H7 (cell line): ENCODE results near the gene UNC45B. TPM values are rescaled to one million over a fixed set of nuclear protein-coding genes. Genes with fewer than 3 reads are reported as not detected.
A peak's percentile ranks its signal among the peaks of the same experiment; 100 is the strongest.
"Not testable (repeated sequence)": the region's sequence is repeated elsewhere in the genome, so short reads cannot be mapped to it uniquely, and the experiment has no call there.

ENCODE experiments used
- DNase-seq: peaks from one replicate; pipeline ENCODE4 v3.0.0; 2012
- H3K27me3 ChIP-seq: 2 replicates; pipeline ENCODE4 v1.6.0; 2011; ENCODE audit warnings: mild to moderate bottlenecking, low read length; ENCODE audit not compliant: control insufficient read depth, insufficient read depth
- H3K36me3 ChIP-seq: replicated peaks from 2 replicates; pipeline ENCODE4 v1.5.1; 2011; ENCODE audit warnings: low read length; ENCODE audit not compliant: control insufficient read depth, insufficient read depth
- H3K4me3 ChIP-seq: 2 replicates; pipeline ENCODE4 v1.5.1; 2011; ENCODE audit warnings: low read depth, mild to moderate bottlenecking, control low read depth, low read length, moderate library complexity; ENCODE audit not compliant: insufficient read depth
- total RNA-seq: library from RNA; depleted of rRNA; stranded (reverse); fragments of >200 nt; shearing (Covaris generic); gene quantifications from 2 replicates; pipeline ENCODE4 v1.2.3, GENCODE V29; 2014; rRNA removed

UNC45B gene, protein sequence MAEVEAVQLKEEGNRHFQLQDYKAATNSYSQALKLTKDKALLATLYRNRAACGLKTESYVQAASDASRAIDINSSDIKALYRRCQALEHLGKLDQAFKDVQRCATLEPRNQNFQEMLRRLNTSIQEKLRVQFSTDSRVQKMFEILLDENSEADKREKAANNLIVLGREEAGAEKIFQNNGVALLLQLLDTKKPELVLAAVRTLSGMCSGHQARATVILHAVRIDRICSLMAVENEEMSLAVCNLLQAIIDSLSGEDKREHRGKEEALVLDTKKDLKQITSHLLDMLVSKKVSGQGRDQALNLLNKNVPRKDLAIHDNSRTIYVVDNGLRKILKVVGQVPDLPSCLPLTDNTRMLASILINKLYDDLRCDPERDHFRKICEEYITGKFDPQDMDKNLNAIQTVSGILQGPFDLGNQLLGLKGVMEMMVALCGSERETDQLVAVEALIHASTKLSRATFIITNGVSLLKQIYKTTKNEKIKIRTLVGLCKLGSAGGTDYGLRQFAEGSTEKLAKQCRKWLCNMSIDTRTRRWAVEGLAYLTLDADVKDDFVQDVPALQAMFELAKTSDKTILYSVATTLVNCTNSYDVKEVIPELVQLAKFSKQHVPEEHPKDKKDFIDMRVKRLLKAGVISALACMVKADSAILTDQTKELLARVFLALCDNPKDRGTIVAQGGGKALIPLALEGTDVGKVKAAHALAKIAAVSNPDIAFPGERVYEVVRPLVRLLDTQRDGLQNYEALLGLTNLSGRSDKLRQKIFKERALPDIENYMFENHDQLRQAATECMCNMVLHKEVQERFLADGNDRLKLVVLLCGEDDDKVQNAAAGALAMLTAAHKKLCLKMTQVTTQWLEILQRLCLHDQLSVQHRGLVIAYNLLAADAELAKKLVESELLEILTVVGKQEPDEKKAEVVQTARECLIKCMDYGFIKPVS
- total RNA-seq = 0.07 TPM in 1 of 2 replicates, not detected in the other

DNA sequence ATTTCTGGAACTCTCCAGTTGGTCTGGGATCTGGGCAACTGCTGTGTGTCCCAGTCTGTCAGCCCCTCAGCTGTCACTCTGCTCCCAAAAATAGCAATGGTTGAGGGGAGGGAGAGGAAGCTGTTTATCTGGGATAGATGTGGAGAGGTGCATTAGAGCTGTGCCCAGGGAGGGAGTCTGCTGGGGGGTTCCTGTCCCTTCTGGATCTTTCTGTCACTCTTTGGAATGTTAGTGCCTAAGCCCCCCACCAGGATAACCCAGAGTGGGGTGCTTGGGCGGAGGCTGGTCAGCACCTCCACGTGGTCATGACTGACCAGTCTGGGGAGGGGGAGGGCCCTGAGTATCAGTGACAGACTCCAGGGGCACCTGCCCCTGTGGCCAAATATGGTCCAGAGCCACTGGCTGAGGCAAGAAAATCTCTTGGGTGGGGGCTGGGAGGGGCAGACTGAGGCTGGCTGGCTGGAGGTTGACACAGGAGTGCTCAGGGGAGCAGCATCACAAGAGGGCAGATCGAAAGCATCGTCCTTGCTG, at the start of gene UNC45B:
TSS of gene UNC45B (plus strand) at position 443 of the 531 bp plus-strand sequence. CDS start 447 bp downstream, outside the sequence.
- Histone ChIP-seq H3K36me3 (no peaks in the 10 kb centered on the region), H3K4me3 (no peak within 1 kb of the TSS), H3K27me3 (no peaks in the 10 kb centered on the region)
- no peak for DNase-seq

DNA sequence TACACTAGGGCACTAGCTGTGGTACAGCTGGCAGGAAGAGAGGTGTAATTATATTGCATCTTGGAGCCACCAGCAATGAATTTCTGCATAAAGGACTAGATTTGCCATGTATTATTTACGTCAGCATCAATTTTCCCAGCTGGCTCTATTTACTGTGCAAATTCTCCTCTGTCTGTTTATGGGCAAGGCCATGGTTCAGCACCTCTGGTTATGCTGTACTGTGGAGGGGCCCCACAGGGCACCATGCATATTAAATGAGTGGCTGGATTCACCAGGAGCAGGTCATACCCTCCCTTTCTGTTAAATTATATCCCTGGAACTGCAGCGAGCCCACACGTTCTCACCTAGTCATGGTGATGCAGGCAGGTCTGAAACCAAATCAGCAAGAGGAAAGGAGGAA, 47.7 kb upstream of the UNC45B start:
- Histone ChIP-seq H3K27me3 (no peaks in the 10 kb centered on the region), H3K36me3 (peaks cover 3% of the 10 kb centered on the region), H3K4me3 (no peak overlapping the region)
- no peak for DNase-seq

DNA sequence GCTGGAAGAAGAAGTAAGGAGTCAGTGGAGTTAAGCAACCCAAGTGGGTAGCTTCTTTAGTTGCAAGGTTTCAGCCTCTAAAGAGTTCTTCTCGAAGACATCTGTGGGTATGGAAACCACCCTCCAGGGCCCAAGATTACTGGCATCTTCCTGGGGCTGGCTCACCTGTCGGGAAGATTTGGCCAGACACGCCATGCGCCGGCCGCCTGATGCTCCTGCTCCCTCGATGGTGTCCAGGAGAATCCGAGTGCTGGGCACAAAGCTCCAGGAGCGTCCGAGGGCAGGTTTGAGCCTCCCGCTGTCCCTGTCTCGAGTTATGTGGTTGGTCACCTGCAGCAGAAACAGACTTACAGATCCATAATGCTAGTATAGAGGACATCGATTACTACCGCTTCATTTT, 46.6 kb upstream of the UNC45B start:
- Histone ChIP-seq H3K36me3 (peaks cover 5% of the 10 kb centered on the region), H3K4me3 (no peak overlapping the region), H3K27me3 (no peaks in the 10 kb centered on the region)
- no peak for DNase-seq

DNA sequence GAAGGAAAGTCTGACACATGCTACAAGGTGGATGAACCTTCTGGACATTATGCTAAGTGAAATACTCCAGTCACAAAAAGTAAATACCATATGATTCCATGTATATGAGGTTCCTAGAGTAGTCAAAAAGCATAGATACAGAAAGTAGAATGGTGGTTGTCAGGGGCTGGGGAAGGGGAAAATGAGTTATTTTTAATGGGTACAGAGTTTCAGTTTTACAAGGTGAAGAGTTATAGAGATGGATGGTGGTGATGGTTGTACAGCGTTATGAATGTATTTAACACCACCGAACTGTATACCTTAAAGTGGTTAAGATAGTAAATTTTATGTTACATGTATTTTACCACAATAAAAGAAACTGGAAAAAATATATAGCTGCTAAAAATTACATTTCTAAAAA, 45.9 kb upstream of the UNC45B start:
- no peaks in the 10 kb centered on the region for H3K27me3 ChIP-seq
- DNase-seq = no peak
- no peak overlapping the region for H3K4me3 ChIP-seq
- peaks cover 5% of the 10 kb centered on the region for H3K36me3 ChIP-seq

DNA sequence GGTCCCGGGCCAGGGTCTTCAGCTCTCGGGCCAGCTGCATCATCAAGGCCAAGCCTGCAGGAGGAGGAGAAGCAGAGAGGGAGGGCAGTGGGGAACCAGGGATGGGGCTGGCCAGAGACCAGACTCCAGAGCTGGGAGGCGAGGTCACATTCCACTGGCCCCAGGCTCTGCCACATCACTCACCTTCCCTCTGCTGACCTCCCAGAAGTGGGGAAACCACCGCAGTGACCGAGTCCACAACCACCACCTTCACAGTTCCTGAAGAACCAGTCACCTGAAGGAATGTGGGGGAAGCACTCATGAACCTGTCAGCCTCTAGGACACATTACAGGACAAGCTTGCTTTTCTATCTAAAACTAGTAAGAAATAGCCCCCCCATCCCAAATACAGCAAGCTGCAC, 44.3 kb upstream of the UNC45B start:
- Histone ChIP-seq H3K36me3 (peaks cover 5% of the 10 kb centered on the region), H3K4me3 (no peak overlapping the region), H3K27me3 (no peaks in the 10 kb centered on the region)
- DNase-seq = no peak

DNA sequence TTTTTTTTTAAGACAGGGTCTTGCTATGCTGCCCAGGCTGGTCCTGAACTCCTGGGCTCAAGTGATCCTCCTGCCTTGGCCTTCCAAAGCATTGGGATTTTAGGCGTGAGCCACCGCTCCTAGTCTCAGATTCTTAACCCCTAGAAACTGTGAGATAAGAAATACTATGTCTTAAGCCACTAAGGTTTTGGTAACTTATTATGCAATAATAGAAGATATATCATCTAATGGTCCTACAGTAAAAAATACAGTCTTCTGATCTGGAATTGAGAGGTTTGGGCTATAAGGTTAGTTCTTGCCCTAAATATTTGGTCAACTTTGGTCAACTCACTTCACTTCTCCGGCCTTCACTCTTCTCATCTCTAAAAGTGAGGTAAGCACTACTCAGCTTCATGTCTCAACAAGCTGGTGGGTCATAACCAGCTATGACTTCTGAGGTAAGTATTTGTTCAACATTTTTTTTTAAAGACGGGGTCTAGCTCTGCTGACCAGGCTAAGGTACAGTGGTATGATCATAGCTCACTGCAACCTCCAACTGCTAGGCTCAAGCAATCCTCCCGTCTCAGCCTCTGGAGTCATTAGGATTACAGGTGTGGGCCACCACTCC, 42.7 kb upstream of the UNC45B start:
- no peaks in the 10 kb centered on the region for H3K27me3 ChIP-seq
- DNase-seq = no peak
- peaks cover 3% of the 10 kb centered on the region for H3K36me3 ChIP-seq
- no peak overlapping the region for H3K4me3 ChIP-seq

DNA sequence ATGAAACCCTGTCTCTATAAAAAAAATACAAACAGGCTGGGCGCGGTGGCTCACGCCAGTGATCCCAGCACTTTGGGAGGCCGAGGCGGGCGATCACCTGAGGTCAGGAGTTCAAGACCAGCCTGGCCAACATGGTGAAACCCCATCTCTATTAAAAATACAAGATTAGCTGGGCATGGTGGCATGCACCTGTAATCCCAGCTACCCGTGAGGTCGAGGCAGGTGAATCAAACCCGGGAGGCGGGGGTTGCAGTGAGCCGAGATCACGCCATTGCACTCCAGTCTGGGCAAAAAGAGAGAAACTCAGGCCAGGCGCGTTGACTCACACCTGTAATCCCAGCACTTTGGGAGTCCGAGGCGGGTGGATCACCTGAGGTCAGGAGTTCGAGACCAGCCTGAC, 36.8 kb upstream of the UNC45B start:
- H3K27me3 ChIP-seq, DNase-seq, H3K4me3 ChIP-seq, H3K36me3 ChIP-seq: not testable (repeated sequence)

DNA sequence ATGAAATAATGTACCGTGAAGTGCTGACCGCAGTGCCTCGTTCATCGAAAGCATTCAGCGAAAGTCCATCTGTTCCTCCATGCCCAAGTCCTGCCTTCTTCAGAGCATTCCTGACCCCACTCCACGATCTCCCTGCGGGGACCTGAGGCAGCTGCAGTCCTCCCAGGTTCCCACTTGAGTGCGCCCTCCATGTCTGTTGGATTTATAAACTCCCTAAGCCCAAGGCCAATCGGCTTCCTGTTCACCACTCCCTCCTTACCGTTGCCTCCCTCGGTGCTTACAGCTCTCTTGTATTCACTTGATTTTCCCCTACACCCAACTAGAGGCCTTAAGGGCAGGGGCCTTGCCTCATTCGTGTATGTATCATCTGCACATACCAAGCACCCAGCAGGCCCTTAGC, 30.8 kb upstream of the UNC45B start:
- peak; percentile 60 for DNase-seq
- Histone ChIP-seq H3K27me3 (peaks cover 2% of the 10 kb centered on the region), H3K36me3 (no peaks in the 10 kb centered on the region), H3K4me3 (no peak overlapping the region)

DNA sequence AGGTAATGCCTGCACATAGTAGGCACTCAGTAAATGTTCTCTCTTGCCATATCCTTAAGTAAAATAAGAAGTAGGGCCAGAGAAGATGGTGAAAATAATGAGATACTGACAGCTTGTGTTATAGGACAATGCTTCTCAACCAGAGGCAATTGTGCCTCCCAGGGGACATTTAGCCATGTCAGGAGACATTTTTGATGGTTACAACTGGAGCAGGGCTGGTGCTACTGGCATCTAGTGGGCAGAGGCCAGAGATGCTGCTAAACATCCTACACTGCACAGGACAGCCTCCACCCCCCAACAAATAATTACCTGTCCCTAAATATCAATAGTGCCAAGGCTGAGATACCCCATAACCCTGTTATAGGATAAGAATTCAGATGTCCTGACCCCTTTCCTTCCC, 29.6 kb upstream of the UNC45B start:
- peaks cover 2% of the 10 kb centered on the region for H3K27me3 ChIP-seq
- H3K36me3 ChIP-seq = no peaks in the 10 kb centered on the region
- H3K4me3 ChIP-seq = no peak overlapping the region
- DNase-seq = no peak

DNA sequence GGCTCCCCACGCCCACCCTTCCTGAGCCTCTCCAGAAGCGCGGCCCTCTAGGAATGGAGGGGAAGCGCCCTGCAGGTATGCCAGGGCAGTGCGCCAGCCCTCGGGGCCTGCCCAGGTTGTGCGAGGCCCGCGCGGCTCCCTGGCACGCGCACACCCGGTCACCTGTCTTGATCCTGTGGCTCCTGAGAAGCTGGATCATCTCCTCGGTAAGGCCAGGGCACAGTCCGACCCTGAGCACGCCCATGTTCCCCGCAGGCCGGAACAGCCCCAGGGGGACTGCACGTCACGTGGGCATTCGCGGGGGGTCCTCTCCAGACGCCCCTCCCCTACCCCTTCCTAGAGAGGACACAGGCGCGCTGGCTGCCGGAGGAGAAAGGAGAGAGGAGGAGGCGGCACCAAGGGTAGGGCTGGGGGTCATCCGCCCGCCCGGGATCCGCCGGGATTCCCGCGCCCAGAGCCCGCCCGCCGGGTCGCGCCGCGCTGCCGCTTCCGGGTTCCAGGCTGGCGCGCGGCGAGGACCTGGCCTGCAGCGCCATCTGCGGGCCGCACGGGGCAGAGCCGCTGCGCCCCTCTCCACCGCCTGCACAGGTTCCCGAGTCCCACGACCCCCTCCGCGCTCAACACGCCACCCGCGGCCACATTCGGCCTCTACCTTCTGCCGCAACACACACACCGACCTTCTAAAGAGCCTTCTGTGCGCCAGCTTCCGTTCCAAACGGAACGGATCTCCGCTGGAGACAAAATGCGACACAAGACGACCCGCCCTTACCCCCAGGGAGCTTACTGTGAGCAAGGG, 28.0 kb upstream of the UNC45B start, which contains the start of gene RAD51D:
TSS of gene RAD51D (minus strand) at position 491 of the 796 bp plus-strand sequence. CDS start at position 244, 247 bp downstream.
- Histone ChIP-seq H3K27me3 (peaks cover 2% of the 10 kb centered on the region), H3K4me3 (peak within 1 kb of the TSS; percentile 74), H3K36me3 (no peaks in the 10 kb centered on the region)
- DNase-seq = peak; percentile 96

DNA sequence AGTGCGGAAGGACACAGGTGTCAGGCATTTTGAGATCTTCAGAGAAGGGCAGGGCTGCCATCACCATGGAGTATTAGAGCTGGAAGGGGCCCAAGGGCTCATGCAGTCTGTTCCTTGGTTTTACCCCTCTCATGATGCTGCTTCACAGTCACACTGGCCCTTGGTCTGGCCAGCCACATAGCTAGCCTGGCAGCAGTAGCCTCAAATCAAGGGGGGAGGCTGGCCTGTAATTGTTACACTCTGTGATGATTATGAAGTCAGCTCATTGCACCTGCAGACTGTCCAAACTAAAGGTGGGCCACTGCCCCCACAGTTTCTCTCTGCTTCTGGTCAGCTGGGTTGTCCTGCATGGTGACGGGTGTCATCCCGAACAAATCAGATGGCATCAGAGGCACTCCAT, 26.3 kb upstream of the UNC45B start, which contains the start of gene FNDC8:
TSS of gene FNDC8 (plus strand) at position 301 of the 400 bp plus-strand sequence. CDS start at position 380, 79 bp downstream.
- H3K4me3 ChIP-seq = no peak within 1 kb of the TSS
- peaks cover 2% of the 10 kb centered on the region for H3K27me3 ChIP-seq
- DNase-seq = no peak
- H3K36me3 ChIP-seq = no peaks in the 10 kb centered on the region

DNA sequence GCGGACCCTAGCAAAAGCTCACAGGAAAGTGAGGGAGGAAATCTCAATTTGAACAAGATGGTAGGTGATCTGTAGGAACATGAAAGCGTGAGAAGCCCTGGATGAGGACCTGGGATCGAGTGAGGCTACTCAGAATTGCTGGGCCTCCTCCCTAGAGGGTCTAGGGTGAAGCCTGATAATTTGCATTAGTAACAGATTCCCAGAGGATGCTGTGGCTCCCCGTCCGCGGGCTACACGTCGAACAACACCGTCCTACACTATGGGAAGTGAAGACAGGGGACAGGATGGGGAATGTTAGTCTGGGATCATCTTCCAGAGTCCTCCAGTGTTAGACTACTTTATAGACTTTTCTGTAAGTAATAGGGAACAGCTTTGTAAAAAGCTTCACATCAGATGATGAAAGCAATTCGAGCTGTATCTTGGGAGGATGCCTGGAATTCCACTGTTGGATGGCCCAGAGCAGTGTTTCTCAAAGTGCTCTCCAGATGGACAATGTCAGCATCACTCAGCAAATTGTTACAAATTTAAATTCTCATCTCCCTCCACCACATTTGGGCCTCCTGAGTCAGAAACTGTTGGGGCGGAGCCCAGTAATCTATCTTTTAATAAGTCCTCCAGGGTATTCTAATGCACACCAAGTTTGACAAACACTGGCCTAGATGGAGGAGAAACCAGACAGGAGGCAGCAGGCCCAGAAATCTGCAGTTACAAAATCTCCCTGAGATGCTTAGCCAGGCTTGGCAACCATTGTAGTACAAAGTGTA, 19.7 kb upstream of the UNC45B start:
- Histone ChIP-seq H3K27me3 (no peaks in the 10 kb centered on the region), H3K36me3 (peaks cover 9% of the 10 kb centered on the region), H3K4me3 (no peak overlapping the region)
- no peak for DNase-seq
